ENCODE results near the gene PLCL1.

DNA sequence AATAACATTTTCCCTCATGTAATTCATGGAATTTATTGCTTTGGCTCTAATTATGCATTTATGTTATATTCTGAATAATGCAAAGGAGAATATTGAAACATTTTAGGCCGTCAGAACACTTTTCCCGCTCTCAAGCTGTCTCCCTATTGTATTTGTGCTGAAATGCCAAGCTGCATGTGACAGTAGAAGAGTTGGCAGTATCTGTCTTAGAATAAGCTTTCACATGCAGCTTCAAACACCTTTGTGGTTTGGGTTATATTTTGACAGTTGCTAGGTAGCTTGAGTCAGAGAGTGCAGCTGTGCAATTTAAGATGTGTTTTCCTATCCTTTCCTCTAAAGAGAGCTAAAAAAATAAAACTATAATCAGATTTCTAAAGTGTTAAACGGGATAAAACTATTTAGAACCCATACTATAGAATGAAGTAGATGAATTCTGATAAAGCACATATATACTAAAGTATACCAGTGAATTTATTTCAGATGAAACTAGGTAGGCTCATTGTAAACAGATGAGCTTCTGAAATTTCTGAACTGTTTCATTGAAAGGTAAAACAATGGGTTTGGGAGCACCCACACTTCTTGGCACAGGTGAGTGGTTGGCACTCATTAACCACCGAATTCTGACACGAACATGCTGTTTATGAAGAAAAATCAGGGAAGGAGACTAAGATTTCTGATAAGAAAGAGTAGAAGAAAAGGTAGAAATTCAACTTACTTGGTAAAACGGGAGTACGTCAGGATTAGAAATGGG, 43.4 kb downstream of the PLCL1 start:
- TF ChIP-seq, protein P1, sequence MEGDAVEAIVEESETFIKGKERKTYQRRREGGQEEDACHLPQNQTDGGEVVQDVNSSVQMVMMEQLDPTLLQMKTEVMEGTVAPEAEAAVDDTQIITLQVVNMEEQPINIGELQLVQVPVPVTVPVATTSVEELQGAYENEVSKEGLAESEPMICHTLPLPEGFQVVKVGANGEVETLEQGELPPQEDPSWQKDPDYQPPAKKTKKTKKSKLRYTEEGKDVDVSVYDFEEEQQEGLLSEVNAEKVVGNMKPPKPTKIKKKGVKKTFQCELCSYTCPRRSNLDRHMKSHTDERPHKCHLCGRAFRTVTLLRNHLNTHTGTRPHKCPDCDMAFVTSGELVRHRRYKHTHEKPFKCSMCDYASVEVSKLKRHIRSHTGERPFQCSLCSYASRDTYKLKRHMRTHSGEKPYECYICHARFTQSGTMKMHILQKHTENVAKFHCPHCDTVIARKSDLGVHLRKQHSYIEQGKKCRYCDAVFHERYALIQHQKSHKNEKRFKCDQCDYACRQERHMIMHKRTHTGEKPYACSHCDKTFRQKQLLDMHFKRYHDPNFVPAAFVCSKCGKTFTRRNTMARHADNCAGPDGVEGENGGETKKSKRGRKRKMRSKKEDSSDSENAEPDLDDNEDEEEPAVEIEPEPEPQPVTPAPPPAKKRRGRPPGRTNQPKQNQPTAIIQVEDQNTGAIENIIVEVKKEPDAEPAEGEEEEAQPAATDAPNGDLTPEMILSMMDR (IDR thresholded peaks at IDR 0.05; ENCODE audit: low read length) = no peak
- no peak for TF ChIP-seq EZH2 (IDR thresholded peaks at IDR 0.05; ENCODE audit: borderline replicate concordance, low read length)
